ENCODE data around the gene NCOA1.
"Not testable (repeated sequence)": the region's sequence is repeated elsewhere in the genome, so short reads cannot be mapped to it uniquely, and the experiment has no call there.

DNA sequence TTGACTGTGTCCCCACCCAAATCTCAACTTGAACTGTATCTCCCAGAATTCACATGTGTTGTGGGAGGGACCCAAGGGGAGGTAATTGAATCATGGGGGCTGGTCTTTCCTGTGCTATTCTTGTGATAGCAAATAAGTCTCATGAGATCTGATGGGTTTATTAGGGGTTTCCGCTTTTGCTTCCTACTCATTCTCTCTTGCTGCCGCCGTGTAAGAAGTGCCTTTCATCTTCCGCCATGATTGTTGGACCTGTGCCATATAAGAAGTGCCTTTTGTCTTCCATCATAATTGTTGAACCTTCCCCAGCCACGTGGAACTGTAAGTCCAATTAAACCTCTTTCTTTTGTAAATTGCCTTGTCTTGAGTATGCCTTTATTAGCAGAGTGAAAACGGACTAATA is 6.4 kb upstream of the NCOA1 start:
- not testable (repeated sequence) for TF ChIP-seq ZNF830 (tag by site-specific recombination; IDR thresholded peaks at IDR 0.05; ENCODE audit: low read depth); CTCF (tag by site-specific recombination; IDR thresholded peaks at IDR 0.05); ZNF280C (tag by site-specific recombination; IDR thresholded peaks at IDR 0.05)
